ENCODE data around the gene EPHA4.

The EPHA4 gene

GRCh38 chr2:221501210-221501882 lies 70.8 kb downstream of the EPHA4 start:
- no peak for DNase-seq

- no peak for DNase-seq
Measured at GRCh38 chr2:221500501-221501209, 71.4 kb downstream of the EPHA4 start.

GRCh38 chr2:221495731-221496130 lies 76.4 kb downstream of the EPHA4 start:
- DNase-seq, result no peak

GRCh38 chr2:221494556-221494955 lies 77.5 kb downstream of the EPHA4 start:
- DNase-seq, result no peak

GRCh38 chr2:221493391-221493790 lies 78.7 kb downstream of the EPHA4 start:
- no peak for DNase-seq

- DNase-seq, result no peak
Measured at GRCh38 chr2:221492636-221493035, 79.5 kb downstream of the EPHA4 start.

GRCh38 chr2:221490506-221491060 lies 81.5 kb downstream of the EPHA4 start:
- DNase-seq, result no peak

GRCh38 chr2:221488136-221488807 lies 83.8 kb downstream of the EPHA4 start:
- DNase-seq, result no peak

GRCh38 chr2:221486106-221486505 lies 86.0 kb downstream of the EPHA4 start:
- no peak for DNase-seq

GRCh38 chr2:221485503-221485870 lies 86.6 kb downstream of the EPHA4 start:
- no peak for DNase-seq

- no peak for DNase-seq
Measured at GRCh38 chr2:221484761-221485502, 87.2 kb downstream of the EPHA4 start.

GRCh38 chr2:221482666-221483455 lies 89.2 kb downstream of the EPHA4 start:
- DNase-seq, result peak; percentile 6

GRCh38 chr2:221480821-221481220 lies 91.3 kb downstream of the EPHA4 start:
- DNase-seq, result no peak

GRCh38 chr2:221480163-221480562 lies 91.9 kb downstream of the EPHA4 start:
- DNase-seq, result no peak

- DNase-seq, result no peak
Measured at GRCh38 chr2:221478485-221478863, 93.6 kb downstream of the EPHA4 start.

- DNase-seq, result no peak
Measured at GRCh38 chr2:221477714-221478484, 94.2 kb downstream of the EPHA4 start.

- DNase-seq, result no peak
Measured at GRCh38 chr2:221476195-221476594, 95.9 kb downstream of the EPHA4 start.

GRCh38 chr2:221473451-221473850 lies 98.7 kb downstream of the EPHA4 start:
- no peak for DNase-seq

GRCh38 chr2:221468317-221468716 lies 103.8 kb downstream of the EPHA4 start:
- no peak for DNase-seq

- no peak for DNase-seq
Measured at GRCh38 chr2:221467610-221468009, 104.5 kb downstream of the EPHA4 start.

GRCh38 chr2:221466744-221467143 lies 105.4 kb downstream of the EPHA4 start:
- no peak for DNase-seq

- no peak for DNase-seq
Measured at GRCh38 chr2:221465776-221466175, 106.3 kb downstream of the EPHA4 start.
